GM12872 (cell line): ENCODE measurements around the gene NFE2L2.

Experiments
- TF ChIP-seq, protein P1 (sequence below): IDR thresholded peaks from 3 replicates; pipeline ENCODE4 v1.5.1; 2011; ENCODE audit warnings: low read depth, mild to moderate bottlenecking, low read length, moderate library complexity; ENCODE audit not compliant: insufficient read depth

The NFE2L2 gene

DNA sequence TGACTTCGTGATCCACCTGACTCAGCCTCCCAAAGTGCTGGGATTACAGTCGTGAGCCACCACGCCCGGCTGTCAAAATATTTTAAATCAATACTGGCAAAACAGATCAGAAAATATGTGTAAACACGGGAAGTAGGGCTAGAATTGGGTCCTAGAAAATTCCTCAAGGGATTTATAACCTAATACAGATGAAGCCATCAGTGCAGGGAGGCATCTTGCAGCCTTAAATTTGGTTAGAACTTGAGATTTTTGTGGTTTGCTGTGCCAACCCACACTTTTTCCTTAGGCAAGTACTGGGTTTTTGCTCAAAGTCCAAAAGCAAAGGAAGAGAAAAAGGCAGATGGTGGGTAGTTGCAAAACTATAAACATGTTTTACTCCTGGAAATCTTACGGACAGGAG is 33.7 kb upstream of the NFE2L2 start:
- TF ChIP-seq, protein P1, sequence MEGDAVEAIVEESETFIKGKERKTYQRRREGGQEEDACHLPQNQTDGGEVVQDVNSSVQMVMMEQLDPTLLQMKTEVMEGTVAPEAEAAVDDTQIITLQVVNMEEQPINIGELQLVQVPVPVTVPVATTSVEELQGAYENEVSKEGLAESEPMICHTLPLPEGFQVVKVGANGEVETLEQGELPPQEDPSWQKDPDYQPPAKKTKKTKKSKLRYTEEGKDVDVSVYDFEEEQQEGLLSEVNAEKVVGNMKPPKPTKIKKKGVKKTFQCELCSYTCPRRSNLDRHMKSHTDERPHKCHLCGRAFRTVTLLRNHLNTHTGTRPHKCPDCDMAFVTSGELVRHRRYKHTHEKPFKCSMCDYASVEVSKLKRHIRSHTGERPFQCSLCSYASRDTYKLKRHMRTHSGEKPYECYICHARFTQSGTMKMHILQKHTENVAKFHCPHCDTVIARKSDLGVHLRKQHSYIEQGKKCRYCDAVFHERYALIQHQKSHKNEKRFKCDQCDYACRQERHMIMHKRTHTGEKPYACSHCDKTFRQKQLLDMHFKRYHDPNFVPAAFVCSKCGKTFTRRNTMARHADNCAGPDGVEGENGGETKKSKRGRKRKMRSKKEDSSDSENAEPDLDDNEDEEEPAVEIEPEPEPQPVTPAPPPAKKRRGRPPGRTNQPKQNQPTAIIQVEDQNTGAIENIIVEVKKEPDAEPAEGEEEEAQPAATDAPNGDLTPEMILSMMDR, result no peak

DNA sequence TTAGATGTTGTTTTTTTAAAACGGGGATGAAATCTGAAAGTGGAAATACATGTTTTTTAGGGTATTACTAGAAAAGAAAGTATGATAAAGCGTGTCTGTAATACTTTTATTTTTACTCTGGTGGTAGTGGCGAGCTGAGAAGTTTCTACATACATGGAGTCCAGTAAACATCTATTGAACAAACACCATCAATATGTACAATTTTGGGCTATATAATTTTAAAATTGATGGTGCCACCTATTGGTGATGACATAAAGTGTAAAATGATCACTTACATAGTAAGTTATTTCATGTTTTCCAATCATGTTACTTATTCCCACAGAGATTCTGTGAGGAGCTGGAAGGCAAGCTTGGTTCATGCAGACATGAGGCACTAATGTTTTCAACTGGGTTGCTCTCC is 31.5 kb upstream of the NFE2L2 start:
- TF ChIP-seq, protein P1, result peak; percentile 33; the same call in 1 of the 3 replicates

DNA sequence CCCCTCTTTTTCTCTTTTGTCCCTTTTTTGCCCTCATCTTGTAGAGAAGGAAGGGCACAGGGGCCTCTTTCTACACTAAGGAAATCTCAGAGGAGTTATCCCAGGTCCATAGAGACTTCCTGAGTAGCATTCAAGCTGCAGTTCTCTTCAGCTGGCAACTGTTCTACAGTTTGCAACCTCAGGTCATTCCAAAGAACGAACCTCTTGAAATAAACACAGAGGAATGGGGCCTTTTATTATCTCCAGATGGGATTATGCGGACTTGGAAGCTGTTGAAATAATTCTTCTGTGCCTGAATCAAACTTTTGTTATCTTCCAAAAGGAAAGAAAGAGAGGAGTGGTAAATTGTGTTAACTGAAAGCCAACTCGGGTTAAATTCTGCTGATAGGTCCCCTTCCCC is 31.0 kb upstream of the NFE2L2 start:
- TF ChIP-seq, protein P1, result no peak

DNA sequence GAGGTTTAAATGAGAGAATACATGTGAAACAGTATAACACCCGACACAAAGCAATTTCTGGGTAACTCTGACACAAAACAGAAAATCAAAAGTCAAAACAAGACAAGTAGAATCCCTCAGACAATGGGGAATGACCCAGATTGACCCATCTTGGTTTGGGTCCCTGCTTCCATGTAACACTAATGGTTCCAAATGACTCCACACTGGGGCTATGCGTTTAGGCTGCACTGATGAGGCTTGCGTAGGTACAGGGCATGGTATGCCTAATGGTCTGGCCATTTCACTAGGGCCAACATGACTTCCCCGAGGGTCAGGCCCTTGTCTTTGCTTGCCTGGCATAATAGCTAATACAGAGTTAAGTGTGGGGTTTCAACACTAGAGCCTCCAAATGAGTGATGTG is 27.2 kb upstream of the NFE2L2 start:
- TF ChIP-seq, protein P1, result no peak

DNA sequence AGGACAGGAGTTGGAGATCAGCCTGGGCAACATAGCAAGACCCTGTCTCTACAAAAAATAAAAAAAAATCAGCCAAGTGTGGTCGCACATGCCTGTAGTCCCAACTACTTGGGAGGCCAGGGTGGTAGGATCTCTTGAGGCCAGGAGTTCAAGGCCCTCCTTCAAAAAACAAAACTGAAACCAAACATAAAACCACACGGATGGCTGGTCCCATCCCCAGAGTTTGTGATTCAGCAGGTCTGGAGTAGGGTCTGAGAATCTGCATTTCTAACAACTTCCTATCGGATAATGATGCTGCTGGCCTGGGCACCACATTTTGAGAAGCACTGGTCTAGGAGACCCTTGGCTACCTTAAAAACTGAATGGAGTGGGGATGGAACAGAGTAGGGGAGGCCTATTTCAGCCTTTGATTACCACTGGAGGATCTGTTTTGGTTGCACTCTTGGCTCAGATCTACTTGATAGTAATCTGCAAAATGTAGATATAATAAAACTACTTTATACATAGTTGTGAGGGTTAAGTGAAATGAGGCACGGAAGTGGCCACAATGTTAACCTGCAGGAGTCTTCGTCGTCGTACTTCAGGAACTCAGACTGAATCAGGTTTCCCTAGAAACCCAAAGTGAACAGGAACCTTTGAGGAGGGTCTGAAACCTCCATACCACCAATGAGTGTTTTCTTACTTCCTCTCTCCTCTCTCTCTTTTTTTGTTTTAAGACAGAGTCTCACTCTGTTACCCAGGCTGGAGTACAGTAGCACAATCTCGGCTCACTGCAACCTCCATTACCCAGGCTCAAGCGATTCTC is 25.5 kb upstream of the NFE2L2 start:
- TF ChIP-seq, protein P1, result no peak

DNA sequence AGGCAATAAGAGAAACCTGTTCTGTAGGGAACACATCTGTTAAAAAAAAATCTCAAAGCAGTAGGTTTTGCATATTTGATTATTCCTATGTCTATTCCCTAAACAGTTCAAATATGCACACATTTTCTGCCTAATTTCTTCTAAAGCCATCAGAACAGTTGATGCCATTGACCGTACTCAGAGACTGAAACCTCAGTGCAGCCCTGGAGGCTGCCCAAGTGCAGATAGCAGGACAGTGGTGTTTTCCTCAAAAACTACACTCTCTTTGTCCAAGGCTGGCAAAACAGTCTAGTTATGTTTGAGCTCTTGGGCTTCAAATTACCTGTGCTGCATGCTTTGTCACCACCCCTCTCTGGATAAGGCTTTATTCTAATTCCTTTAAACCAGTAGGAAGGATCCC is 23.3 kb upstream of the NFE2L2 start:
- TF ChIP-seq, protein P1, result no peak

DNA sequence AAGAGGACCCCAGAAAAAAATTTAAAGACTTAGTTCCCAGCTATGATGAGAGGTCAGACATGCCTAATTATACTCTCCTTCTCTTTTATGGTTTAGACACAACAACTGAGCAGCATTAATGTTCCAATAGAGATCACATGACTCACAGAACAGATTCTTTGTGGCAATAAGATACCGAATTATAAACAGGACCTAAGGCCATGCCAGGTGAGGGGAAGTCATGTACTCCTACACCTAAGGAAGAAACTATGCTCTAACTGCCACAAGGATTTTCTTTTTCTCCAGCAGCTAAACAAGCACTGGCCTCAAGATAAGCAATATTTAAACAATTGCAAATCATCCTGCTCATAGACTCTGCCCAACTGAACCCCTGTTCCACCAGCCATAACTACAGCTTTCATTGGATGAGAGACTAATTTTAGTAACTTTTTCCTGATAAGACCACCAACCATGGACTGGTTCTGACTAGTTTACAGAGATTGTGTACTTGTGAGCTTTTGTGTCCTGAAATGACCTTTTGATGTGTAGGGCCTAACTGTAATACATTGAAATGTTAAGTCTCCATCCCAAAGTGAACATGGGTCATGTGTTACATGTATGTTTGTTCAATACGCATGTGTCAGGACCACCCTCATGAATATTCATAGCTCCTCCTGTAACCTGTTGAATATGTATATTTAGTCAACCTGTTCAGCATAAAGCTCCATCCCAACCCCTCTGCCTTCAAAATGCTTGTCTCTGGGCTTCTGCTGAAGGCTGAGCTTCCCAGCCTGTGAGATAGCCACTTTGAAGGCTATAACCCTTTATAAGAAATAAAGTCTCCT is 21.6 kb upstream of the NFE2L2 start:
- TF ChIP-seq, protein P1, result no peak
